Measurements from ENCODE around the gene ZNF790.
"Not testable (repeated sequence)": the region's sequence is repeated elsewhere in the genome, so short reads cannot be mapped to it uniquely, and the experiment has no call there.

ZNF790 gene

GRCh38 chr19:36837906-36838783 lies at the start of gene ZNF790:
Gene ZNF790 (minus strand): TSS chr19:36838387. CDS start chr19:36825619, 12,768 bp downstream.
- peak; percentile 55 to 71 (median 62) for DNase-seq

GRCh38 chr19:36876993-36877938 lies 39.1 kb upstream of the ZNF790 start:
- no peak for DNase-seq

GRCh38 chr19:36851898-36852297 lies 13.7 kb upstream of the ZNF790 start:
- DNase-seq, result no peak

- DNase-seq, result peak; percentile 53 to 68 (median 66)
Measured at GRCh38 chr19:36850559-36851442, 12.6 kb upstream of the ZNF790 start, which contains the start of gene ZNF345. Gene ZNF345 (plus strand): TSS chr19:36850876. CDS start chr19:36876831, 25,955 bp downstream.

GRCh38 chr19:36849701-36850558 lies 11.7 kb upstream of the ZNF790 start:
- peak; percentile 66 to 78 (median 77) for DNase-seq

GRCh38 chr19:36847968-36848367 lies 9.8 kb upstream of the ZNF790 start:
- no peak for DNase-seq

GRCh38 chr19:36838784-36839324 lies 667 bp upstream of the ZNF790 start:
- no peak for DNase-seq

GRCh38 chr19:36837176-36837905 lies 846 bp downstream of the ZNF790 start:
- DNase-seq, result no peak

- DNase-seq, result no peak
Measured at GRCh38 chr19:36833430-36833829, 4.8 kb downstream of the ZNF790 start.

- no peak for DNase-seq
Measured at GRCh38 chr19:36821758-36822157, 16.4 kb downstream of the ZNF790 start.

GRCh38 chr19:36819130-36819630 lies 19.0 kb downstream of the ZNF790 start:
- DNase-seq, result no peak

- no peak for DNase-seq
Measured at GRCh38 chr19:36807029-36807428, 31.2 kb downstream of the ZNF790 start.

GRCh38 chr19:36805364-36805763 lies 32.8 kb downstream of the ZNF790 start:
- DNase-seq, result no peak

GRCh38 chr19:36797786-36798108 lies 40.4 kb downstream of the ZNF790 start:
- DNase-seq, result no peak

- no peak for DNase-seq
Measured at GRCh38 chr19:36796714-36796992, 41.5 kb downstream of the ZNF790 start.

- not testable (repeated sequence) for DNase-seq
Measured at GRCh38 chr19:36791420-36792141, 46.6 kb downstream of the ZNF790 start.

- no peak for DNase-seq
Measured at GRCh38 chr19:36775768-36776167, 62.4 kb downstream of the ZNF790 start.

- no peak for DNase-seq
Measured at GRCh38 chr19:36773223-36773579, 65.0 kb downstream of the ZNF790 start.

GRCh38 chr19:36772311-36773222 lies 65.6 kb downstream of the ZNF790 start, which contains the start of gene ZNF850:
Gene ZNF850 (minus strand): TSS chr19:36772807. CDS start chr19:36762606, 10,201 bp downstream.
- DNase-seq, result peak; percentile 81 to 94 (median 86)
